ENCODE results near the gene ATXN7L3B. TPM values are rescaled to one million over a fixed set of nuclear protein-coding genes. Genes with fewer than 3 reads are reported as not detected.
"Not testable (repeated sequence)": the region's sequence is repeated elsewhere in the genome, so short reads cannot be mapped to it uniquely, and the experiment has no call there.

Gene ATXN7L3B
- total RNA-seq, 1 donor, result 24.6 TPM

GRCh38 chr12:74491374-74491773 is 46.3 kb upstream of the ATXN7L3B start:
- no peaks in the 10 kb centered on the region for H3K9me3 ChIP-seq (ENCODE audit: low read depth, low read length)
- no peaks in the 10 kb centered on the region for H4K20me1 ChIP-seq (ENCODE audit: insufficient read depth, low read length)
- no peaks in the 10 kb centered on the region for H3K4me1 ChIP-seq (ENCODE audit: insufficient read depth, low read length)
- no peak overlapping the region for H2AFZ ChIP-seq (ENCODE audit: low read length)
- no peak for DNase-seq (ENCODE audit: insufficient read length, low spot score, missing footprints)
- no peak overlapping the region for H3K4me3 ChIP-seq (ENCODE audit: insufficient read depth, low read length)
- no peak overlapping the region for H3K27ac ChIP-seq (ENCODE audit: low read depth, low read length)
- no peak overlapping the region for H3K4me2 ChIP-seq (ENCODE audit: insufficient read depth, low read length)
- TF ChIP-seq, protein P1, sequence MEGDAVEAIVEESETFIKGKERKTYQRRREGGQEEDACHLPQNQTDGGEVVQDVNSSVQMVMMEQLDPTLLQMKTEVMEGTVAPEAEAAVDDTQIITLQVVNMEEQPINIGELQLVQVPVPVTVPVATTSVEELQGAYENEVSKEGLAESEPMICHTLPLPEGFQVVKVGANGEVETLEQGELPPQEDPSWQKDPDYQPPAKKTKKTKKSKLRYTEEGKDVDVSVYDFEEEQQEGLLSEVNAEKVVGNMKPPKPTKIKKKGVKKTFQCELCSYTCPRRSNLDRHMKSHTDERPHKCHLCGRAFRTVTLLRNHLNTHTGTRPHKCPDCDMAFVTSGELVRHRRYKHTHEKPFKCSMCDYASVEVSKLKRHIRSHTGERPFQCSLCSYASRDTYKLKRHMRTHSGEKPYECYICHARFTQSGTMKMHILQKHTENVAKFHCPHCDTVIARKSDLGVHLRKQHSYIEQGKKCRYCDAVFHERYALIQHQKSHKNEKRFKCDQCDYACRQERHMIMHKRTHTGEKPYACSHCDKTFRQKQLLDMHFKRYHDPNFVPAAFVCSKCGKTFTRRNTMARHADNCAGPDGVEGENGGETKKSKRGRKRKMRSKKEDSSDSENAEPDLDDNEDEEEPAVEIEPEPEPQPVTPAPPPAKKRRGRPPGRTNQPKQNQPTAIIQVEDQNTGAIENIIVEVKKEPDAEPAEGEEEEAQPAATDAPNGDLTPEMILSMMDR (IDR thresholded peaks at IDR 0.05; ENCODE audit: extremely low read depth, low read depth, low read length), result no peak
- no peaks in the 10 kb centered on the region for H3K27me3 ChIP-seq (ENCODE audit: insufficient read depth, low read length)
- H3K79me2 ChIP-seq (ENCODE audit: insufficient read depth, low read length), result no peaks in the 10 kb centered on the region
- no peaks in the 10 kb centered on the region for H3K36me3 ChIP-seq (ENCODE audit: insufficient read depth, low read length)

DNA sequence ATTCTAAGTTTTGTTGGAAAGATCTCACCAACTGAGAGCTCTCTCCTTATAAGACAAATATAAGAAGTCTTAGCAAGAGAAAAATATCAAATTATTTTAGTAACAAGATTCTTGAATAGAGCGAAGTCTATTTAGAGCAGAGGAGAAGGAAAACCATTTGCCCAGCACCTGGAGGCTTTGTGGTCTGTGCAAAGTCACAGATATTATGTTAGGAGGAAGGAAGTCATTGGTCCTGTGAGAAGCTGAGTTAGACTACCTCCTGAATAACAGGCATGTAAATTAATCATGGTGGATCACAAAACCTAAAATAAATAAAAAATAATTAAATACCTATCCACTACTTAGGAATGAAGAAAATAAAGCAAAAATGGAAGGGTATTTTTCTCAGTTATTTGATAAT is 38.4 kb upstream of the ATXN7L3B start:
- Histone ChIP-seq H2AFZ (ENCODE audit: low read length) (no peak overlapping the region), H3K4me1 (ENCODE audit: insufficient read depth, low read length) (no peaks in the 10 kb centered on the region), H3K27ac (ENCODE audit: low read depth, low read length) (no peak overlapping the region), H3K4me2 (ENCODE audit: insufficient read depth, low read length) (no peak overlapping the region), H4K20me1 (ENCODE audit: insufficient read depth, low read length) (no peaks in the 10 kb centered on the region), H3K27me3 (ENCODE audit: insufficient read depth, low read length) (no peaks in the 10 kb centered on the region), H3K9me3 (ENCODE audit: low read depth, low read length) (no peaks in the 10 kb centered on the region), H3K36me3 (ENCODE audit: insufficient read depth, low read length) (no peaks in the 10 kb centered on the region), H3K4me3 (ENCODE audit: insufficient read depth, low read length) (no peak overlapping the region), H3K79me2 (ENCODE audit: insufficient read depth, low read length) (no peaks in the 10 kb centered on the region)
- no peak for DNase-seq (ENCODE audit: insufficient read length, low spot score, missing footprints)
- TF ChIP-seq, protein P1 (IDR thresholded peaks at IDR 0.05; ENCODE audit: extremely low read depth, low read depth, low read length), result no peak

DNA sequence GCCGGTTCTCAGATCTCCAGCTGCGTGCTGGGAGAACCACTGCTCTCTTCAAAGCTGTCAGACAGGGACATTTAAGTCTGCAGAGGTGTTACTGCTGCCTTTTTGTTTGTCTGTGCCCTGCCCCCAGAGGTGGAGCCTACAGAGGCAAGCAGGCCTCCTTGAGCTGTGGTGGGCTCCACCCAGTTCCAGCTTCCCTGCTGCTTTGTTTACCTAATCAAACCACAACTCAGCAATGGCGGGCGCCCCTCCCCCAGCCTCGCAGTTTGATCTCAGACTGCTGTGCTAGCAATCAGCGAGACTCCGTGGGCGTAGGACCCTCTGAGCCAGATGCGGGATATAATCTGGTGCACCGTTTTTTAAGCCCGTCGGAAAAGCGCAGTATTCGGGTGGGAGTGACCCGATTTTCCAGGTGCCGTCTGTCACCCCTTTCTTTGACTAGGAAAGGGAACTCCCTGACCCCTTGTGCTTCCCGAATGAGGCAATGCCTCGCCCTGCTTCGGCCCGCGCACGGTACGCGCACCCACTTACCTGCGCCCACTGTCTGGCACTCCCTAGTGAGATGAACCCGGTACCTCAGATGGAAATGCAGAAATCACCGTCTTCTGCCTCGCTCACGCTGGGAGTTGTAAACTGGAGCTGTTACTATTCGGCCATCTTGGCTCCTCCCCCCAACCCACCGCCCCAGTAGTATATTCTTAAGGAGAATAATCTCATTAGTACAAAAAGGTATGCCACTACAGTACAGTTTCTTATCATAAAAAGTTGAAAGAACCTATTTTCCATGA is 28.6 kb upstream of the ATXN7L3B start:
- H3K4me2 ChIP-seq (ENCODE audit: insufficient read depth, low read length); H3K79me2 ChIP-seq (ENCODE audit: insufficient read depth, low read length); H3K27me3 ChIP-seq (ENCODE audit: insufficient read depth, low read length); H3K36me3 ChIP-seq (ENCODE audit: insufficient read depth, low read length); H3K4me3 ChIP-seq (ENCODE audit: insufficient read depth, low read length); H3K27ac ChIP-seq (ENCODE audit: low read depth, low read length); H2AFZ ChIP-seq (ENCODE audit: low read length); DNase-seq (ENCODE audit: insufficient read length, low spot score, missing footprints); H3K9me3 ChIP-seq (ENCODE audit: low read depth, low read length); H3K4me1 ChIP-seq (ENCODE audit: insufficient read depth, low read length); H4K20me1 ChIP-seq (ENCODE audit: insufficient read depth, low read length): not testable (repeated sequence)

- H2AFZ ChIP-seq (ENCODE audit: low read length), result no peak overlapping the region
- H4K20me1 ChIP-seq (ENCODE audit: insufficient read depth, low read length), result no peaks in the 10 kb centered on the region
- no peaks in the 10 kb centered on the region for H3K36me3 ChIP-seq (ENCODE audit: insufficient read depth, low read length)
- H3K9me3 ChIP-seq (ENCODE audit: low read depth, low read length), result no peaks in the 10 kb centered on the region
- H3K27me3 ChIP-seq (ENCODE audit: insufficient read depth, low read length), result no peaks in the 10 kb centered on the region
- H3K4me3 ChIP-seq (ENCODE audit: insufficient read depth, low read length), result no peak overlapping the region
- no peak overlapping the region for H3K4me2 ChIP-seq (ENCODE audit: insufficient read depth, low read length)
- H3K27ac ChIP-seq (ENCODE audit: low read depth, low read length), result no peak overlapping the region
- no peaks in the 10 kb centered on the region for H3K79me2 ChIP-seq (ENCODE audit: insufficient read depth, low read length)
- H3K4me1 ChIP-seq (ENCODE audit: insufficient read depth, low read length), result no peaks in the 10 kb centered on the region
- TF ChIP-seq, protein P1 (IDR thresholded peaks at IDR 0.05; ENCODE audit: extremely low read depth, low read depth, low read length), result no peak
- DNase-seq (ENCODE audit: insufficient read length, low spot score, missing footprints), result no peak
These were observed 27.7 kb upstream of the ATXN7L3B start for GRCh38 chr12:74509886-74510285.

Measured in osteoblast (primary cell).